H9 (cell line): ENCODE results near the gene PDLIM7. TPM values are rescaled to one million over a fixed set of nuclear protein-coding genes. Genes with fewer than 3 reads are reported as not detected.

Source experiments
- DNase-seq: peaks from one replicate; pipeline ENCODE4 v3.0.0-alpha.2; 2017
- H2AFZ ChIP-seq: one replicate; pipeline ENCODE4 v1.6.1; 2013; ENCODE audit warnings: mild to moderate bottlenecking, low read length, control low read depth, moderate library complexity
- H2AK5ac ChIP-seq: 2 replicates; pipeline ENCODE4 v1.6.1; 2013; ENCODE audit warnings: low read length, control low read depth, mixed read lengths; ENCODE audit not compliant: insufficient read length
- H2BK120ac ChIP-seq: one replicate; pipeline ENCODE4 v1.6.1; 2013; ENCODE audit warnings: low read depth, mild to moderate bottlenecking, low read length, control low read depth, inconsistent platforms; ENCODE audit not compliant: poor library complexity, severe bottlenecking
- H2BK12ac ChIP-seq: 2 replicates; pipeline ENCODE4 v1.6.1; 2013; ENCODE audit warnings: low read length, control low read depth, mixed read lengths, low read depth; ENCODE audit not compliant: insufficient read length
- H2BK15ac ChIP-seq: 2 replicates; pipeline ENCODE4 v1.6.1; 2013; ENCODE audit warnings: low read depth, low read length, control low read depth
- H2BK20ac ChIP-seq: one replicate; pipeline ENCODE4 v1.6.1; 2013; ENCODE audit warnings: low read depth, mild to moderate bottlenecking, low read length, control low read depth, inconsistent platforms; ENCODE audit not compliant: poor library complexity, severe bottlenecking
- H2BK5ac ChIP-seq: 2 replicates; pipeline ENCODE4 v1.6.1; 2013; ENCODE audit warnings: low read length, control low read depth, mixed read lengths; ENCODE audit not compliant: insufficient read length
- H3K14ac ChIP-seq: 2 replicates; pipeline ENCODE4 v1.6.1; 2013; ENCODE audit warnings: low read length, control low read depth; ENCODE audit not compliant: insufficient read depth
- H3K18ac ChIP-seq: 2 replicates; pipeline ENCODE4 v1.6.1; 2013; ENCODE audit warnings: low read depth, mild to moderate bottlenecking, mixed read lengths, low read length, control low read depth; ENCODE audit not compliant: insufficient read length
- H3K23ac ChIP-seq: 2 replicates; pipeline ENCODE4 v1.6.1; 2013; ENCODE audit warnings: low read length, control low read depth, mixed read lengths, low read depth; ENCODE audit not compliant: insufficient read length
- H3K23me2 ChIP-seq: 2 replicates; pipeline ENCODE4 v1.6.1; 2013; ENCODE audit warnings: low read depth, mild to moderate bottlenecking, mixed read lengths, low read length, control low read depth; ENCODE audit not compliant: insufficient read length, poor library complexity, severe bottlenecking
- H3K27ac ChIP-seq: 2 replicates; pipeline ENCODE4 v1.5.1; 2013; ENCODE audit warnings: low read length, control low read depth, mixed read lengths, low read depth; ENCODE audit not compliant: insufficient read length
- H3K27me3 ChIP-seq: 2 replicates; pipeline ENCODE4 v1.6.1; 2013; ENCODE audit warnings: low read length, control low read depth, inconsistent platforms; ENCODE audit not compliant: insufficient read depth
- H3K4ac ChIP-seq: 2 replicates; pipeline ENCODE4 v1.6.1; 2013; ENCODE audit warnings: low read depth, mild to moderate bottlenecking, control low read depth, inconsistent platforms, low read length, moderate library complexity
- H3K4me1 ChIP-seq: 2 replicates; pipeline ENCODE4 v1.6.1; 2013; ENCODE audit warnings: low read length, control low read depth, inconsistent platforms; ENCODE audit not compliant: insufficient read depth
- H3K4me2 ChIP-seq: 2 replicates; pipeline ENCODE4 v1.6.1; 2013; ENCODE audit warnings: low read length, control low read depth, mixed read lengths; ENCODE audit not compliant: insufficient read length, insufficient read depth
- H3K56ac ChIP-seq: 2 replicates; pipeline ENCODE4 v1.6.1; 2013; ENCODE audit warnings: low read depth, mild to moderate bottlenecking, mixed read lengths, low read length, control low read depth; ENCODE audit not compliant: insufficient read length
- H3K79me1 ChIP-seq: 2 replicates; pipeline ENCODE4 v1.6.1; 2013; ENCODE audit warnings: low read depth, mild to moderate bottlenecking, moderate library complexity, low read length, control low read depth, inconsistent platforms; ENCODE audit not compliant: insufficient read depth, poor library complexity, severe bottlenecking
- H3K79me2 ChIP-seq: 2 replicates; pipeline ENCODE4 v1.6.1; 2013; ENCODE audit warnings: low read length, control low read depth, inconsistent platforms; ENCODE audit not compliant: insufficient read depth
- H3K9ac ChIP-seq: 2 replicates; pipeline ENCODE4 v1.6.1; 2013; ENCODE audit warnings: low read length, control low read depth, mixed read lengths; ENCODE audit not compliant: insufficient read length; ENCODE audit errors: extremely low read depth
- H3K9me3 ChIP-seq: one replicate; pipeline ENCODE4 v1.6.1; 2013; ENCODE audit warnings: low read depth, low read length, inconsistent platforms; ENCODE audit not compliant: control insufficient read depth
- H3T11ph ChIP-seq: one replicate; pipeline ENCODE4 v1.6.1; 2013; ENCODE audit warnings: mild to moderate bottlenecking, low read length, control low read depth, inconsistent platforms
- H4K20me1 ChIP-seq: one replicate; pipeline ENCODE4 v1.6.1; 2013; ENCODE audit not compliant: control insufficient read depth, insufficient read length, insufficient read depth
- H4K5ac ChIP-seq: 2 replicates; pipeline ENCODE4 v1.6.1; 2013; ENCODE audit warnings: low read depth, mild to moderate bottlenecking, mixed read lengths, low read length, control low read depth; ENCODE audit not compliant: insufficient read length
- H4K8ac ChIP-seq: replicated peaks from 2 replicates; pipeline ENCODE4 v1.6.1; 2013; ENCODE audit warnings: low read length, control low read depth, mixed read lengths, low read depth; ENCODE audit not compliant: insufficient read length
- H4K91ac ChIP-seq: 2 replicates; pipeline ENCODE4 v1.6.1; 2013; ENCODE audit warnings: low read depth, mild to moderate bottlenecking, moderate library complexity, mixed read lengths, low read length, control low read depth; ENCODE audit not compliant: insufficient read length
- H3K27ac Mint-ChIP-seq, 3 experiments: 2 replicates in 2 of 3; 3 replicates in 1 of 3; pipeline ENCODE4 v1.8.0; 2020 to 2021; ENCODE audit warnings: mixed read lengths in 3 of 3, mild to moderate bottlenecking in 1 of 3, moderate library complexity in 1 of 3
- H3K27me3 Mint-ChIP-seq: 2 replicates; pipeline ENCODE4 v1.8.0; 2021; ENCODE audit warnings: low read depth, mild to moderate bottlenecking, moderate library complexity, mixed read lengths
- H3K36me3 Mint-ChIP-seq, 3 experiments: 2 replicates in 2 of 3; 3 replicates in 1 of 3; pipeline ENCODE4 v1.8.0; 2020 to 2021; ENCODE audit warnings: low read depth in 3 of 3, mixed read lengths in 3 of 3; ENCODE audit not compliant: insufficient read depth in 1 of 3
- H3K4me1 Mint-ChIP-seq, 2 experiments: 2 replicates each; pipeline ENCODE4 v1.8.0; 2020; ENCODE audit warnings: mixed read lengths in 2 of 2
- H3K4me3 Mint-ChIP-seq, 2 experiments: 2 replicates in 1 of 2; 3 replicates in 1 of 2; pipeline ENCODE4 v1.8.0; 2020 to 2021; ENCODE audit warnings: mild to moderate bottlenecking in 2 of 2, mixed read lengths in 2 of 2, moderate library complexity in 1 of 2
- H3K9me3 Mint-ChIP-seq, 2 experiments: 2 replicates in 1 of 2; 3 replicates in 1 of 2; pipeline ENCODE4 v1.8.0; 2020; ENCODE audit warnings: mild to moderate bottlenecking in 2 of 2, mixed read lengths in 2 of 2, moderate library complexity in 1 of 2
- CTCF ChIP-seq: fragments of 200-600 bp; sonication (generic); conservative IDR thresholded peaks from 3 replicates; pipeline ENCODE4 v1.8.0; 2021; ENCODE audit warnings: antibody characterized with exemption, mild to moderate bottlenecking
- WGBS: extraction: QIAGEN DNeasy Blood & Tissue Kit; methylation state at CpG from one replicate; pipeline ENCODE4 v1.1.7; 2013; ENCODE audit warnings: missing lambda C conversion rate, low lambda C conversion rate, mixed read lengths; ENCODE audit not compliant: insufficient read length; ENCODE audit errors: extremely low coverage; 5-methylcytosine and 5-hydroxymethylcytosine counted together
- total RNA-seq: library from RNA; stranded (reverse); gene quantifications from 2 replicates; pipeline ENCODE4 v1.2.1, GENCODE V29; 2021

The PDLIM7 gene
- total RNA-seq, 1 experiment from 2014 or later, result 137 TPM

- peaks cover 2 to 6% (median 3%) of the 10 kb centered on the region in 3 experiments; a peak in 6 of 7 replicates for H3K36me3 Mint-ChIP-seq
- no CpG with 5 or more reads among the region's 9 CpGs for WGBS
- no peak for TF ChIP-seq CTCF
Measured at GRCh38 chr5:177501874-177502678, 4.7 kb upstream of the PDLIM7 start.

More at GRCh38 chr5:177501874-177502678, 4.7 kb upstream of the PDLIM7 start:
- H3K23ac ChIP-seq, result no peak overlapping the region
- no peak overlapping the region for H4K91ac ChIP-seq
- no peak overlapping the region for H2BK120ac ChIP-seq
- H2BK15ac ChIP-seq, result no peak overlapping the region
- H2BK12ac ChIP-seq, result no peak overlapping the region
- H4K20me1 ChIP-seq, result no peaks in the 10 kb centered on the region
- no peak overlapping the region for H3K56ac ChIP-seq
- H3K4me2 ChIP-seq, result no peak overlapping the region
- H4K8ac ChIP-seq, result no peak overlapping the region
- H3K9me3 ChIP-seq, result no peaks in the 10 kb centered on the region
- no peaks in the 10 kb centered on the region for H3K79me1 ChIP-seq
- H3K27me3 ChIP-seq, result no peaks in the 10 kb centered on the region; the same call in 1 of the 2 replicates
- H3K9me3 Mint-ChIP-seq, result no peaks in the 10 kb centered on the region
- no peak overlapping the region for H3K9ac ChIP-seq
- no peak overlapping the region for H2AFZ ChIP-seq
- no peak for DNase-seq
- no peak overlapping the region for H2BK5ac ChIP-seq
- H3K79me2 ChIP-seq, result no peaks in the 10 kb centered on the region
- no peak overlapping the region for H4K5ac ChIP-seq
- H3K27me3 Mint-ChIP-seq, result peaks cover 29% of the 10 kb centered on the region
- H3K4me1 ChIP-seq, result no peaks in the 10 kb centered on the region; the same call in 1 of the 2 replicates
- no peaks in the 10 kb centered on the region for H3K23me2 ChIP-seq
- H2BK20ac ChIP-seq, result no peak overlapping the region
- H3K4me1 Mint-ChIP-seq, result peaks cover 21 to 31% of the 10 kb centered on the region in 2 experiments
- H3K14ac ChIP-seq, result 0 out of 2 replicates have a peak overlapping the region, but pooled peaks have one; percentile 16
- no peak overlapping the region for H3K27ac ChIP-seq
- peak overlapping the region in 1 of 3 experiments; percentile 15; a peak in 2 of 7 replicates for H3K27ac Mint-ChIP-seq
- H3K18ac ChIP-seq, result no peak overlapping the region
- H3K4ac ChIP-seq, result no peak overlapping the region
- H3K4me3 Mint-ChIP-seq, result no peak overlapping the region
- H3T11ph ChIP-seq, result no peak overlapping the region
- no peak overlapping the region for H2AK5ac ChIP-seq
